ENCODE data around the gene PLTP. TPM values are rescaled to one million over a fixed set of nuclear protein-coding genes. Genes with fewer than 3 reads are reported as not detected.

PLTP gene
- total RNA-seq, 1 experiment from 2014 or later, result 70.1 TPM

DNA sequence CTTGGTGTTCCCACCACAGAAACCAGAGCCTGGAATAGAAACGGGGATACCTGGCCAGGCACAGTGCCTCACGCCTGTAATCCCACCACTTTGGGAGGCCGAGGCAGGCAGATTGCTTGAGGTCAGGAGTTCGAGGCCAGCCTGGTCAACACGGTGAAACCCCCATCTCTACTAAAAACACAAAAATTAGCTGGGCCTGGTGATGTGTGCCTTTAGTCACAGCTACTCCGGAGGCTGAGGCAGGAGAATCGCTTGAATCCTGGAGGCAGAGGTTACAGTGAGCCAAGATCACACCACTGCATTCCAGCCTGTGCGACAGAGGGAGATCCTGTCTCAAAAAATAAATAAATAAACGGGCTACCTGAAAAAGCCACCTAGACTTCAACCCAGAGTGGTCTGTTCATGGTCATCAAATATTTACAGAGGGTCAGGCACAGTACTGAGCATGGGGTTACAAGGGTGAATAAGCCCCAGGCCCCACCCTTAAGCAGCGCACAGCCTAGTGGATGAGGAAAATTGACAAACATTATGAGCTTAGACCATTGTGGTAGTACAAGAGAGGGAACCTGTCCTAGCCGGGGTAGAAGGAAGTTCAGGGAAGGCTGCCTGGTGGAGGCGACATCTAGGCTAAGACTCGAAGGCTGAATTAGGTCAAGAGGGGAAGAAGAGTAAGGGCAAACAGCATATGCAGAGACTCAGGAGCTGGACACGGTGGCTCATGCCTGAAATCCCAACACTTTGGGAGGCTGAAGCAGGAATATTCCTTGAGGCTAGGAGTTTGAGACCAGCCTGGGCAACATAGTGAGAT, 15.3 kb upstream of the PLTP start:
- H3K36me3 ChIP-seq, result no peaks in the 10 kb centered on the region; the same call in 1 of the 2 replicates
- H3K27me3 ChIP-seq, result no peaks in the 10 kb centered on the region
- DNase-seq, result no peak
- no peaks in the 10 kb centered on the region for H3K9me3 ChIP-seq
- no peak overlapping the region for H3K4me3 ChIP-seq

DNA sequence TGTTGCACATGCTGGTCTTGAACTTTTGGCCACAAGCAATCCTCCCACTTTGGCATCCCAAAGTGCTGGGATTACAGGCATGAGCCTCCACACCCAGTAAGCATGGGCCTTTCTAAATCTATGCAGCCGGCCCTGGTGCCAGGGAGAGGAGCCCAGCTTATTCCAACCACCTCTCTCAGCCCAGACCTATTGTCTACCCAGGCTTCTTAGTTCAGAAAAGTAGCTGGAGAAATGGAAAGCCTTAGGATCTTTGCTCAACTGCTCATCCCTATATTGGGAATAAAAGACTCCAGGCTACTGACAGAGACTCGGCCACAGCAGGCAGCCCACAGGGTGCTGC, 14.7 kb upstream of the PLTP start:
- Histone ChIP-seq H3K36me3 (no peaks in the 10 kb centered on the region), H3K27me3 (no peaks in the 10 kb centered on the region), H3K9me3 (no peaks in the 10 kb centered on the region), H3K4me3 (no peak overlapping the region)
- DNase-seq, result no peak

DNA sequence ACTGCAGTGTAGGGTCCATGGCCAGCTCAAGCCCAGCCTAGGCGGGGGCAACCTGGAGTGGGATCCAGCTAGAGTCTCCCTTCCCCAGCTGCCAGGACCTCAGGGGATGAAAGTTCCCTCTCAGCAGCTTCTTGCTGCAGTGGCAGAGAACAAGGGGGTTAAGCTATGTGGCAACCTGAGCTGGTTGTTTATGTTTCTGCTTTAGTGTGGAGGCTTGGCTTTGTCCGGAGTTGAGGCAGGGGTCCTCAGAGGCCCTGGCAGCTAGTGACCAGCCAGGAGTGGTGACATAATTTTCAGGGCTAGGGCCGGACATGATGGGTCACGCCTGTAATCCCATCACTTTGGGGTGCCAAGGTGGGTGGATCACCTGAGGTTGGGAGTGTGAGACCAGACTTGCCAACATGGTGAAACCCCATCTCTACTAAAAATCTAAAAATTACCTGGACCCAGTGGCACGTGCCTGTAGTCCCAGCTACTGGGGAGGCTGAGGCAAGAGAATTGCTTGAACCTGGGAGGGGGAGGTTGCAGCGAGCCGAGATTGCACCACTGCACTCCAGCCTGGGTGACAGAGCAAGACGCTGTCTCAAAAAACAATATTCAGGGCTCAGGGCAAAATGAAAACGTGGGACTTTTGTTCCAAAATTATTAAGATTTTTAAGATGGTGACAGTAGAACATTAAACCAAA, 14.0 kb upstream of the PLTP start:
- no peak for DNase-seq
- Histone ChIP-seq H3K4me3 (no peak overlapping the region), H3K27me3 (no peaks in the 10 kb centered on the region), H3K9me3 (no peaks in the 10 kb centered on the region), H3K36me3 (no peaks in the 10 kb centered on the region)

DNA sequence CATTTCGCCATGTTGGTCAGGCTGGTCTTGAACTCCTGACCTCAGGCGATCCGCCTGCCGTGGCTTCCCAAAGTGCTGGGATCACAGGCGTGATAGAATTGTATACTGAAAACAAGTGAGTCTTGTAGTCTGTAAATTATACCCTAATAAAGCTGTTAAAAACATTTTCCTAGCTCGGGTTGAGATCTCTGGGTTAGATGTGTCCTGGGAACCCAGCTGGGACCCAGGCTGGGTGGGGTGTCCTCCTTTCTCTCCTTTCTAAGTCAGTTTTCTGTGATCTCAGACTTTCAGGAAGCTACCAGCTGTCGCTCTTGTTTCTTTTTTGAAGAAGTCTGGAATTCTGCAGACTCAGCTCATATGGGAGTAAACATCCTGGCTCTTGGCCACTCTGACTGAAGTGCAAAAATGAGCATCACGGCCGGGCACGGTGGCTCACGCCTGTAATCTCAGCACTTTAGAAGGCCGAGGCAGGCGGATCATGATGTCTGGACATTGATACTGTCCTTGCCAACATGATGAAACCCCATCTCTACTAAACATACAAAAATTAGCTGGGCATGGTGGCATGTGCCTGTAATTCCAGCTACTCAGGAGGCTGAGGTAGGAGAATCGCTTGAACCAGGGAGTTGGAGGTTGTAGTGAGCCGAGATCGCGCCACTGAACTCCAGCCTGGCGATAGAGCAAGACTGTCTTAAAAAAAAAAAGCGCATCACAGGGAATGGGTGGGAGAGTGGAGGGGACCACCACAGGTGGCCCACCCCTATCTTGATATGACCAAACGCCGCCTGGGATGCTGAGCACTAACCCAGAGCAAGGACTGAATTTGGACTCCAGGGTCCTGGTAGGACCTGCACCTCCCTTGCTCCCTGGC, 12.7 kb upstream of the PLTP start:
- Histone ChIP-seq H3K4me3 (no peak overlapping the region), H3K36me3 (no peaks in the 10 kb centered on the region), H3K27me3 (no peaks in the 10 kb centered on the region), H3K9me3 (no peaks in the 10 kb centered on the region)
- DNase-seq, result no peak

DNA sequence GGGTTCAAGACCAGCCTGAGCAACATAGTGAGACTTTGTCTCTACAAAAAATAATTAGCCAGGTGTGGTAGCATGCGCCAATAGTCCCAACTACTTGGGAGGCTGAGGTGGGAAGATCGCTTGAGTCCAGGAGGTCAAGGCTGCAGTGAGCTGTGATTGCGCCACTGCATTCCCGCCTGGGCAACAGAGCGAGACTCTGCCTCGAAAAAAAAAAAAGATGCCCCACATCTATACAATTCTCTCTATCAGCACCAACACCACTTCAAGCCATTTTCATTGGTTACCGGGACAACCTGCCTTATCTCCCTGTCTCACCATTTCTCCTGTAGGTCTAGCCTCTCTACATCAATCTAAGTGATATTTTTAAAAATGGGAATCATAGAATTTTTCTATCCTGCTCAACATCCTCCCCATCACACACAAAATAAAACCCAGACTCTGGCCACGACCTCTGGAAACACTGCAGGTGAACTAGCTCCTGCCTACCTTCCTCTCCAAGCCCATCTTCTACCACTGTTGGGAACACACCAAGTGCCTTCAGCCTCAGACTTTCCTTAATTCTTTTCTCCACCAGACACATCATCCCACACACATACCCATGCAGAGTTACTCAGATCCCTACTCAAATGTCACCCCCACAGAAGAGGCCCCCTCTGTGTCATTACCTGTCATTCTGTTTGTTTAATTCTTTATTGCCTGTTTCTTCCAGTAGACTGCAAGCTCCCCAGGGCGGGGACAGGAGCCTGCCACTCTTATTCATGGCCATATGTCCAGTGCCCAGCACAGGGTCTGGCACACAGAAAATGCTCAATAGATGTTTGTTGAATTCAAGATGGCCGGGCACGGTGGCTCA, 9.6 kb upstream of the PLTP start:
- Histone ChIP-seq H3K9me3 (no peaks in the 10 kb centered on the region), H3K36me3 (no peaks in the 10 kb centered on the region), H3K4me3 (no peak overlapping the region), H3K27me3 (no peaks in the 10 kb centered on the region)
- no peak for DNase-seq

DNA sequence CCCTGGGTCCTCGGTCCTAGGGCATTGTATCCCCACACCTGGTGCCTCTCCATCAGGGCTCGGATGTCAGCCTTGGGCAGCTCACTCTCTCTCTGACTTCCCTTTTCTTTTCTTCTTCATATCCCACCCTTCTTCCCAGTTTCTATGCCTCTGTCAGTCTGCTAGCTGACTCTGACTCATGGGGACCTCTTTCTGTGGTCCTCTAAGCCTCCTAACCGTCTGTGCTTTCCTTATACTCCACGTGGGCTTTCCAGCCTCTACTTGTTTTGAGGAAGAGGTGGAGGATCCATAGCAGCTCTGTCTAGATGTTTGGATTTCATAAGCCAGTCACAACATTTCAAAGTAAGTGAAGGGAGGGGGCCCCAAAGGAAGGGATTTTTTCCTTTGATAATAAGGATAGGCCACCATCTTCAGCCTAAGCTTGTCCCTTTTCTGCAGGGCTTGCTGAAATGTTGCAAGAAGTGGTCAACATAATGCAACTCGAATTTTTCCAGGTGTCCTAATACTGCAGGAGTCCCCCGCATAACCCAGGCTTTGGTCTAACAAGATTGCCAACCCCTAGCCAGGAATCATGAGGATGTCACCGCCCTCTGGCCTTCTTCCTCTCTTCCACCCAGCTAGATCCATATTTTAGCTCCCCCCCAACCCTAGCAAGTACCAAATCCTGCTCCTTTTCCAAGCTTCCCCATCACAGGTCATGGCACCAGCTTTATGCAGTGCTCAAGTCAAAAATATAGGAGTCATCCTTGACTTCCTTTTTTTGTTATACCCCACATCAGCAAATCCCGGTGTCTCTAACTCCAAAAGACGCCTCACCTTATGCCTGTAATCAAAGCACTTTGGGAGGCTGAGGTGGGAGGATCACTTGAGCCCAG, 8.7 kb upstream of the PLTP start:
- Histone ChIP-seq H3K4me3 (no peak overlapping the region), H3K36me3 (no peaks in the 10 kb centered on the region), H3K9me3 (no peaks in the 10 kb centered on the region), H3K27me3 (no peaks in the 10 kb centered on the region)
- no peak for DNase-seq

DNA sequence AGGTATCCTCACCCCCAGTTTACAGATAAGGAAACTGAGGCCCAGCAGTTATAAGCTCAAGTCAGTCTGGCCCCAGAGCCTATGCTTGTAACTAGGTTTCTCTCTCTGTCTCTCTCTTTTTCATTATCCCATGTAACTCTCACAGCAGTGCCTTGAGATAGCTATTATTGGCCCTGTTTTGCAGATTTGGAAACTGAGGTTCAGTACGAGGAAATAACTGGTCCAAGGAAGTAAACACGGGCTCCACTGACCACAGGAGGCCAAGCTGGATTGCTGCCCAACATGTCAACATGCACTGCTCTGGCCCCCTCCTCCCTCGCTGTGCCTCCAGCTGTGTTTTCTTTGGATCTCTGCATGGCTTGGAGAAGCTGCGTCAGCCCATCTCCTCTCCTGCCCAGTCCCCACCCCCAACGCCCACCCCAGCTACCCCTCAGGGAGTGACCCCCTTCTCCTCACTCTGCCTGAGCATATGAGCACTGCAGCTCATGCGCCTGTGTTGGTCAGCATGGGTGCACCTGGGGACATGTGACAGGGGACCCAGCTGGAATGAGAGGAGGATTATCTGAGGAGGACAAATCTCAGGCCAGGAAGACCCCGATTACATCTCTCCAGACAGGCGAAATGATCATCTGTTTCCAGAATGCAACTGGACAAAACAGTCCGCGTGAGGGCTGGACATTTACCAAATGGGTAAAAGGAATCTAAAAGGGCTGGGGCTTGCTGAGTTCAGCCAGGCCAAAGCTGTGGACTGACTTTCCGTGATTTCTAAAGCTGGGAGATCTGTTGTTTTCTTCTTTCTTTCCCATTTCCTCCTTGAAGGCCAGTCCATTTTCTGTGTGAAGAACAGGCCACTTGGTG, 7.8 kb upstream of the PLTP start:
- Histone ChIP-seq H3K36me3 (no peaks in the 10 kb centered on the region), H3K9me3 (no peaks in the 10 kb centered on the region), H3K27me3 (no peaks in the 10 kb centered on the region), H3K4me3 (no peak overlapping the region)
- DNase-seq, result peak; percentile 19

DNA sequence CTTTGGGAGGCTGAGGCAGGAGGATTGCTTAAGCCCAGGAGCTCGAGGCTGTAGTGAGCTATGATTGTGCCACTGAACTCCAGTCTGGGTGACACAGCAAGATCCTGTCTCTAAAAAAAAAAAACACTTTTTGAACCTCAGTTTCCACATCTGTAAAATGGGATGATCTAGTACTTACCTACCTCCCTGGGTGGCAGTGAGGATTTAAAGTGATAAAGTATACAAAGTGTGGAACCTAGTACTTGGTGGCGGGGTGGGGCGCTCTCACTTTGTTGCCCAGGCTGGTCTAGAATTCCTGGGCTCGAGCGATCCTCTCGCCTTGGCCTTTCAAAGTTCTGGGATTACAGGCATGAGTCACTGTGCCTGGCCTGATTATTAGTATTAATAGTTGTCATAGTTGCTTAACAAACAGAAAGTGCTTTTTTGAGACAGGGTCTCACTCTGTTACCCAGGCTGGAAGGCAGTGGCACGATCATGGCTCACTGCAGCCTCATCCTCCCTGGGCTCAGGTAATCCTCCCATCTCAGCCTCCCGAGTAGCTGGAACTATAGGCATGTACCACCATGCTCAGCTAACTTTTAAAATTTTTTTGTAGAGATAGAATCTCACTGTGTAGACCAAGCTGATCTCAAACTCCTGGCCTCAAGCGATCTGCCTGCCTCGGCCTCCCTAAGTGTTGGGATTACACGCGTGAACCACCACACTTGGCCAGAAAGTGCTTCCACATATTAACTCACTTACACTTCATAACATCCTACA, 7.0 kb upstream of the PLTP start:
- no peak for DNase-seq
- H3K36me3 ChIP-seq, result no peaks in the 10 kb centered on the region
- H3K9me3 ChIP-seq, result no peaks in the 10 kb centered on the region
- no peaks in the 10 kb centered on the region for H3K27me3 ChIP-seq
- H3K4me3 ChIP-seq, result no peak overlapping the region

DNA sequence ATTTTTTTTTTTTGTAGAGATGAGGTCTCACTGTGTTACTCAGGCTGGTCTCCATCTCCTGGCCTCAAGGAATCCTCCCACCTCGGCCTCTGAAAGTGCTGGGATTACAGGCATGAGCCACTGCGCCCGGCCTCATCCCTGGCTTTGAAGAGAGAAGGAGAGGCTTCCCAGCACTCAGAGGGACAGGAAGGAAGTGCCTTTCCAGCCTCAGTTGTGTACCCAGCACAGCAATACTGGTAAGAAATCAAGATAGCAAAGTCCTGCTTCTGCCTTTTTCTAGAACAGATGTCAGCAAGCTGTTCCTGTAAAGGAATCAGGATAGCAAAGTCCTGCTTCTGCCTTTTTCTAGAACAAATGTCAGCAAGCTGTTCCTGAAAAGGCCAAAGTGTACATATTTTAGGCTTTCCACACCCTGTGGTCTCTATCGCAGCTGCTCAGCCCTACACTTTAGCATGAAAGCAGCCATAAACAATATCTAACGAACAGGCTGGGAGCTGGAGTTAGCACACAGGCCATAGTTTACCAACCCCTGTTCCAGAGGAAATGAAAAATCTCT, 6.3 kb upstream of the PLTP start:
- Histone ChIP-seq H3K4me3 (no peak overlapping the region), H3K9me3 (no peaks in the 10 kb centered on the region), H3K36me3 (no peaks in the 10 kb centered on the region), H3K27me3 (no peaks in the 10 kb centered on the region)
- no peak for DNase-seq

DNA sequence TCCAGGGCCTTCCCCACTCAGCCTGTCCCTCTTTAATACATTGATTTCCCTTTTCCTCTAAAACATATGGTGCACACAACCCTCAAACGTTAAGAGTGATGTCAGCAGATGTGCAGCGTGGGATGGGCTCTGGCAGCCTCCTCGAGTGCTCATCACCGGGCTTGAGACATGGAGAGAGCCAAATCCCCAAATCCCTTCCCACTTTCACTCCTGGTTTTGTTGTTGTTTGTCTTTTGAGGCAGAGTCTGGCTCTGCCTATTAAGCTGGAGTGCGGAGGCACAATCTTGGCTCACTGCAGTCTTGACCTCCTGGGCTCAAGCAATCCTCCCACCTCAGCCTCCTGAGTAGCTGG, 5.8 kb upstream of the PLTP start:
- DNase-seq, result peak; percentile 59
- H3K4me3 ChIP-seq, result no peak overlapping the region

DNA sequence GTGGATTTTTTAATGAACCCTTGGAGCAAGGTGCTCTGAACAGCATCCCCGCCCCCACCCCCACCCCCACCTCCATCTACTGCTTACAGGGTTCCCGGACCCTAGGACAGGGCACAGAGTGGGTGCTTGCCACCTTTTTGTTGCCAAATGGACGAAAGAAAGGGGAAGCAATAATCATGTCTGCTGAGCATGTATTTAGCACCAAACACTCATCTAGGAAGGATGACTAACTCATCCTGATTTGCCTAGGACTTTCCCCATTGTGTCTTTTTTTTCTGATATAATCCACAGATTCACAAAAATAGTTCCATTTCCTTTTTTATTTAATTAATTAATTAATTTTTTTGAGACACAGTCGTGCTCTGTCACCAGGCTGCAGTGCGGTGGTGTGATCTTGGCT, 1.2 kb upstream of the PLTP start:
- Histone ChIP-seq H3K27me3 (no peaks in the 10 kb centered on the region), H3K36me3 (peaks cover 24% of the 10 kb centered on the region), H3K9me3 (no peaks in the 10 kb centered on the region), H3K4me3 (no peak overlapping the region)
- DNase-seq, result no peak

More for the DNA sequence above, 5.8 kb upstream of the PLTP start:
- Histone ChIP-seq H3K27me3 (no peaks in the 10 kb centered on the region), H3K9me3 (no peaks in the 10 kb centered on the region), H3K36me3 (no peaks in the 10 kb centered on the region)

DNA sequence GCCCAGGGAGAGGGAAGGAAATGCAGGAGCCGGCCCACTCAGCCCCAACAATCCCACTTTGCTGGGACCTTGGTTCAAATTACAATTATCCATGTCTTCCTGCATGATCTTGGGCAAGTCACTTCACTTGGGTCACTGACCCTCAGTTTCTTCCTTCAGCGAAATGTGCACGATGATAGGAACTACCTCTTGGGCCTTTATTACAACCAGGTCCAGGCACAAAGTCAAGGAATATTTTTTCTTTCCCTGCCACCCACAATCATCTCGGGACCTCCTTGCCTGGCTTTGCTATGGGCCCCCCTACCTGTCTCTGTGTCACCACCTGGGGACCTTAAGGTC, 358 bp upstream of the PLTP start:
- peaks cover 32% of the 10 kb centered on the region for H3K36me3 ChIP-seq
- no peak for DNase-seq
- H3K9me3 ChIP-seq, result no peaks in the 10 kb centered on the region
- peak overlapping the region; percentile 56 for H3K4me3 ChIP-seq
- no peaks in the 10 kb centered on the region for H3K27me3 ChIP-seq

DNA sequence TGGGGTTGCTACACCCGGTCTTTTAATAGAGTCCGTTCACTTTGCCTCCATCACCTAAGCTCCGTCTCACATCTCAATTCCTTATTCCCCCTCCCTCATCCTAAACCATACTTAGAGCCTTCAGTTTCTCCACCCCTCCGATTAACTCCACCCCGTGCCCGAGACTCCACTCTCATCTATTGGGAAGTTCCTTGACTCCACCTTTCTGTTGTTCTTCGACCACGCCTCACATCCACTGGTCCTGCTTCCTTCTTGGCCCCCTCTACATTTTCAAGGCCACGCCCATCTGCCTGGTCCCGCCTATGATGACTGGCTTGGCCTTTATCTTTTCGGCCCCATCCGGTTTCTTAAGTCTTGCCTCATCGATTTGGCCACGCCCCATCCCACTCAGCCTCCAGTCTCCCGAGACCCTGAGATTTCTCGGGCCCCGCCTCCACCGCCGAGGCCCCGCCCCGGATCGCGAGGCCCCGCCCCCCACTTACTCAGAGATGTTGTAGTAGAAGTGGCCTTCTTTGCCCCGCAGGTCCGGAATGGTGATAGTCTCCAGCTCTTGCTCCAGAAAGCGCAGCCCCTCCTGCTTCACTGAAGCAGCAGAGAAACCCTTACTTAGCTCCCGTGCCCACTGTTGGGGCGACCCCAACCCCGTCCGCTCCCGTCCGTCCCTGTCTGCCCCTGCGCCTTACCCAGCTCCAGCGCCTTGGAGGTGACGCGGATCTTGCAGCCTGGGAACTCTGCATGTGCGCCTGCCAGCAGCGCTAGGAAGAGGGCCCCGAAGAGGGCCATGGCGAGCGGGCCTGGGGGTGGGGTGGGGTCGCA, 1.1 kb downstream of the PLTP start:
- peaks cover 40% of the 10 kb centered on the region for H3K36me3 ChIP-seq
- peak overlapping the region; percentile 56 for H3K4me3 ChIP-seq
- H3K27me3 ChIP-seq, result no peaks in the 10 kb centered on the region
- H3K9me3 ChIP-seq, result no peaks in the 10 kb centered on the region
- DNase-seq, result peak; percentile 99

Measured in MG63 (cell line).